K562 (cell line): ENCODE results near the gene LSR. TPM values are rescaled to one million over a fixed set of nuclear protein-coding genes. Genes with fewer than 3 reads are reported as not detected.

Experiments used
- FOXM1 ChIP-seq, 2 experiments: fragments of 450-650 bp in 1 of 2; sonication (generic) in 1 of 2; formaldehyde crosslinking in 1 of 2; IDR thresholded peaks; 2 replicates each; pipeline versions ENCODE4 v1.6.1 to v1.9.0; 2017 to 2022; ENCODE audit warnings: low read depth in 2 of 2, mild to moderate bottlenecking in 2 of 2, missing genetic modification reagents in 1 of 2, moderate library complexity in 1 of 2
- HNRNPLL ChIP-seq: fragments of 200-400 bp; formaldehyde crosslinking; IDR thresholded peaks from 2 replicates; pipeline ENCODE4 v1.6.1; 2017; ENCODE audit warnings: low read length, low read depth, mild to moderate bottlenecking; ENCODE audit not compliant: poor library complexity, severe bottlenecking
- LARP7 ChIP-seq: fragments of 450-650 bp; IDR thresholded peaks from 2 replicates; pipeline ENCODE4 v1.6.1; 2016
- NFIC ChIP-seq: fragments of 450-650 bp; IDR thresholded peaks from 2 replicates; pipeline ENCODE4 v1.6.1; 2017; ENCODE audit warnings: mild to moderate bottlenecking, inconsistent platforms
- POLR2AphosphoS5 ChIP-seq: IDR thresholded peaks from 2 replicates; pipeline ENCODE4 v1.6.1; 2011; ENCODE audit warnings: mild to moderate bottlenecking, low read depth, low read length, moderate library complexity; ENCODE audit not compliant: control insufficient read depth, insufficient read depth
- SREBF2 ChIP-seq: sonication (generic); formaldehyde crosslinking; IDR thresholded peaks from 2 replicates; pipeline ENCODE4 v1.4.0; 2020; ENCODE audit warnings: mild to moderate bottlenecking, missing genetic modification reagents
- SRSF3 ChIP-seq: fragments of 200-400 bp; formaldehyde crosslinking; IDR thresholded peaks from 2 replicates; pipeline ENCODE4 v1.6.1; 2016; ENCODE audit warnings: mild to moderate bottlenecking, low read length, moderate library complexity; ENCODE audit not compliant: insufficient read depth
- TAF7 ChIP-seq: fragments of 450-650 bp; IDR thresholded peaks from 2 replicates; pipeline ENCODE4 v1.6.1; 2016; ENCODE audit warnings: missing genetic modification characterization, missing compliant biosample characterization
- TCFL5 ChIP-seq: fragments of 250-450 bp; sonication (Bioruptor Pico); conservative IDR thresholded peaks from 2 replicates; pipeline ENCODE4 v1.6.1; 2021; ENCODE audit warnings: mild to moderate bottlenecking, moderate library complexity, matching md5 sums
- YBX1 ChIP-seq: fragments of 450-650 bp; IDR thresholded peaks from 2 replicates; pipeline ENCODE4 v1.7.1; 2016; ENCODE audit warnings: mild to moderate bottlenecking
- ZNF184 ChIP-seq: sonication (generic); formaldehyde crosslinking; IDR thresholded peaks from 2 replicates; pipeline ENCODE4 v1.5.0; 2020; ENCODE audit warnings: missing genetic modification reagents
- ZNF354B ChIP-seq: fragments of 250-450 bp; sonication (Bioruptor Pico); IDR thresholded peaks from 2 replicates; pipeline ENCODE4 v1.4.0; 2020
- ZNF707 ChIP-seq: fragments of 250-450 bp; sonication (Bioruptor Pico); conservative IDR thresholded peaks from 2 replicates; pipeline ENCODE4 v1.8.0; 2022; ENCODE audit warnings: inconsistent platforms, mild to moderate bottlenecking, moderate library complexity
- polyA plus RNA-seq, 8 experiments: library from polyadenylated mRNA; depleted of rRNA in 4 of 8; stranded (reverse) in 5 of 8; unstranded in 3 of 8; fragments of >200 nt; fragmentation: Nextera tagmentation in 2 of 8; fragmentation: Illumina TruSeq in 1 of 8; extraction: Ambion mirVana in 2 of 8; extraction: Trizol in 1 of 8; gene quantifications; 2 replicates each; pipeline versions ENCODE4 v1.2.1 to v1.2.3, GENCODE V29; 2011 to 2014; ENCODE audit warnings: inconsistent platforms in 1 of 8, missing spikeins in 1 of 8
- total RNA-seq, 7 experiments: library from RNA; depleted of rRNA in 6 of 7; stranded (reverse); fragments of >200 nt in 6 of 7; fragmentation: Illumina TruSeq in 2 of 7; extraction: Trizol in 2 of 7; gene quantifications; 2 replicates each; pipeline versions ENCODE4 v1.2.1 to v1.2.3, GENCODE V29; 2011 to 2021; ENCODE audit warnings: low replicate concordance in 1 of 7
- TF ChIP-seq, protein P1 (sequence below): fragments of 250-450 bp; sonication (Bioruptor Pico); IDR thresholded peaks from 2 replicates; pipeline ENCODE4 v1.8.0; 2022; ENCODE audit warnings: inconsistent platforms, mild to moderate bottlenecking, moderate library complexity, borderline replicate concordance
- TF ChIP-seq, protein P2 (sequence below), 2 experiments: fragments of 200-800 bp in 1 of 2; sonication (Bioruptor generic) in 1 of 2; sonication (generic) in 1 of 2; formaldehyde crosslinking in 1 of 2; IDR thresholded peaks in 1 of 2; conservative IDR thresholded peaks in 1 of 2; 2 replicates each; pipeline versions ENCODE4 v1.5.0 to v1.6.1; 2016 to 2020; ENCODE audit warnings: missing compliant biosample characterization in 1 of 2, missing genetic modification characterization in 1 of 2, missing genetic modification reagents in 1 of 2
- TF ChIP-seq, protein P3 (sequence below): fragments of 450-650 bp; IDR thresholded peaks from 2 replicates; pipeline ENCODE4 v1.6.1; 2016; ENCODE audit warnings: antibody characterized with exemption
- TF ChIP-seq, protein P4 (sequence below): sonication (generic); formaldehyde crosslinking; IDR thresholded peaks from 2 replicates; pipeline ENCODE4 v1.5.0; 2020; ENCODE audit warnings: missing genetic modification reagents
- TF ChIP-seq, protein P5 (sequence below): fragments of 250-450 bp; sonication (Bioruptor Pico); IDR thresholded peaks from 2 replicates; pipeline ENCODE4 v1.4.0; 2020

The LSR gene
- total and polyA plus RNA-seq, 9 of the 15 experiments (the other 6 are each of a cell fraction or from before 2014, with no cell fraction given), result 0.44 to 87.9 (median 28.0) TPM

DNA sequence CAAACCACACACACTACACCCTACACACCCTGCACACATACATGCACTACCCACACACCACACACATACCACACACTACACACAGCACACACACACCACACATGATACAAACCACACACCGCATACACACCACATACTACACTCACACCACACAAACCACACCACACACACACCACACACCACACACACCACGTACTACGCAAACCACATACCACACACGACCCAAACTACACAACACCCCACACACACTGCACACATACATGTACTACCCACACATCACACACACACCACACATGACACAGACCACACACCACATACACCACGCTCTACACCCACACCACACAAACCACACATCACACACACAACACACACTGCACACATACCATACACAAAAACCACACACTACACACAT lies 49.8 kb downstream of the LSR start (continued):
- TF ChIP-seq, protein P1, sequence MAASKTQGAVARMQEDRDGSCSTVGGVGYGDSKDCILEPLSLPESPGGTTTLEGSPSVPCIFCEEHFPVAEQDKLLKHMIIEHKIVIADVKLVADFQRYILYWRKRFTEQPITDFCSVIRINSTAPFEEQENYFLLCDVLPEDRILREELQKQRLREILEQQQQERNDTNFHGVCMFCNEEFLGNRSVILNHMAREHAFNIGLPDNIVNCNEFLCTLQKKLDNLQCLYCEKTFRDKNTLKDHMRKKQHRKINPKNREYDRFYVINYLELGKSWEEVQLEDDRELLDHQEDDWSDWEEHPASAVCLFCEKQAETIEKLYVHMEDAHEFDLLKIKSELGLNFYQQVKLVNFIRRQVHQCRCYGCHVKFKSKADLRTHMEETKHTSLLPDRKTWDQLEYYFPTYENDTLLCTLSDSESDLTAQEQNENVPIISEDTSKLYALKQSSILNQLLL (CRISPR knock-in tag), result no peak
- TF ChIP-seq LARP7, result 0 out of 2 replicates have a peak, but pooled peaks have one; percentile 18
- TF ChIP-seq, protein P2, sequence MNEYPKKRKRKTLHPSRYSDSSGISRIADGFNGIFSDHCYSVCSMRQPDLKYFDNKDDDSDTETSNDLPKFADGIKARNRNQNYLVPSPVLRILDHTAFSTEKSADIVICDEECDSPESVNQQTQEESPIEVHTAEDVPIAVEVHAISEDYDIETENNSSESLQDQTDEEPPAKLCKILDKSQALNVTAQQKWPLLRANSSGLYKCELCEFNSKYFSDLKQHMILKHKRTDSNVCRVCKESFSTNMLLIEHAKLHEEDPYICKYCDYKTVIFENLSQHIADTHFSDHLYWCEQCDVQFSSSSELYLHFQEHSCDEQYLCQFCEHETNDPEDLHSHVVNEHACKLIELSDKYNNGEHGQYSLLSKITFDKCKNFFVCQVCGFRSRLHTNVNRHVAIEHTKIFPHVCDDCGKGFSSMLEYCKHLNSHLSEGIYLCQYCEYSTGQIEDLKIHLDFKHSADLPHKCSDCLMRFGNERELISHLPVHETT (CRISPR knock-in tag; conservative IDR thresholded peaks at IDR 0.05 in 1 of 2, IDR thresholded peaks at IDR 0.05 in 1 of 2), result no peak
- TF ChIP-seq, protein P3, sequence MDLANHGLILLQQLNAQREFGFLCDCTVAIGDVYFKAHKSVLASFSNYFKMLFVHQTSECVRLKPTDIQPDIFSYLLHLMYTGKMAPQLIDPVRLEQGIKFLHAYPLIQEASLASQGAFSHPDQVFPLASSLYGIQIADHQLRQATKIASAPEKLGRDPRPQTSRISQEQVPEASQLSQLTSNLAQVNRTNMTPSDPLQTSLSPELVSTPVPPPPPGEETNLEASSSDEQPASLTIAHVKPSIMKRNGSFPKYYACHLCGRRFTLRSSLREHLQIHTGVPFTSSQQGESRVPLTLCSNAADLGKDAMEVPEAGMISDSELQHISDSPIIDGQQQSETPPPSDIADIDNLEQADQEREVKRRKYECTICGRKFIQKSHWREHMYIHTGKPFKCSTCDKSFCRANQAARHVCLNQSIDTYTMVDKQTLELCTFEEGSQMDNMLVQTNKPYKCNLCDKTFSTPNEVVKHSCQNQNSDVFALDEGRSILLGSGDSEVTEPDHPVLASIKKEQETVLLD, result no peak; the same call in 1 of the 2 replicates
- TF ChIP-seq SREBF2 (CRISPR knock-in tag), result no peak
- no peak for TF ChIP-seq SRSF3
- no peak for TF ChIP-seq TCFL5
- no peak for TF ChIP-seq FOXM1 (IDR thresholded peaks at IDR 0.05; ENCODE audit: low read depth)
- TF ChIP-seq FOXM1 (CRISPR knock-in tag; IDR thresholded peaks at IDR 0.05; ENCODE audit: low read depth), result no peak
- TF ChIP-seq, protein P4, sequence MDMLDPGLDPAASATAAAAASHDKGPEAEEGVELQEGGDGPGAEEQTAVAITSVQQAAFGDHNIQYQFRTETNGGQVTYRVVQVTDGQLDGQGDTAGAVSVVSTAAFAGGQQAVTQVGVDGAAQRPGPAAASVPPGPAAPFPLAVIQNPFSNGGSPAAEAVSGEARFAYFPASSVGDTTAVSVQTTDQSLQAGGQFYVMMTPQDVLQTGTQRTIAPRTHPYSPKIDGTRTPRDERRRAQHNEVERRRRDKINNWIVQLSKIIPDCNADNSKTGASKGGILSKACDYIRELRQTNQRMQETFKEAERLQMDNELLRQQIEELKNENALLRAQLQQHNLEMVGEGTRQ (CRISPR knock-in tag), result no peak
- no peak for TF ChIP-seq TAF7 (tag)
- TF ChIP-seq ZNF354B (CRISPR knock-in tag), result no peak
- TF ChIP-seq, protein P5, sequence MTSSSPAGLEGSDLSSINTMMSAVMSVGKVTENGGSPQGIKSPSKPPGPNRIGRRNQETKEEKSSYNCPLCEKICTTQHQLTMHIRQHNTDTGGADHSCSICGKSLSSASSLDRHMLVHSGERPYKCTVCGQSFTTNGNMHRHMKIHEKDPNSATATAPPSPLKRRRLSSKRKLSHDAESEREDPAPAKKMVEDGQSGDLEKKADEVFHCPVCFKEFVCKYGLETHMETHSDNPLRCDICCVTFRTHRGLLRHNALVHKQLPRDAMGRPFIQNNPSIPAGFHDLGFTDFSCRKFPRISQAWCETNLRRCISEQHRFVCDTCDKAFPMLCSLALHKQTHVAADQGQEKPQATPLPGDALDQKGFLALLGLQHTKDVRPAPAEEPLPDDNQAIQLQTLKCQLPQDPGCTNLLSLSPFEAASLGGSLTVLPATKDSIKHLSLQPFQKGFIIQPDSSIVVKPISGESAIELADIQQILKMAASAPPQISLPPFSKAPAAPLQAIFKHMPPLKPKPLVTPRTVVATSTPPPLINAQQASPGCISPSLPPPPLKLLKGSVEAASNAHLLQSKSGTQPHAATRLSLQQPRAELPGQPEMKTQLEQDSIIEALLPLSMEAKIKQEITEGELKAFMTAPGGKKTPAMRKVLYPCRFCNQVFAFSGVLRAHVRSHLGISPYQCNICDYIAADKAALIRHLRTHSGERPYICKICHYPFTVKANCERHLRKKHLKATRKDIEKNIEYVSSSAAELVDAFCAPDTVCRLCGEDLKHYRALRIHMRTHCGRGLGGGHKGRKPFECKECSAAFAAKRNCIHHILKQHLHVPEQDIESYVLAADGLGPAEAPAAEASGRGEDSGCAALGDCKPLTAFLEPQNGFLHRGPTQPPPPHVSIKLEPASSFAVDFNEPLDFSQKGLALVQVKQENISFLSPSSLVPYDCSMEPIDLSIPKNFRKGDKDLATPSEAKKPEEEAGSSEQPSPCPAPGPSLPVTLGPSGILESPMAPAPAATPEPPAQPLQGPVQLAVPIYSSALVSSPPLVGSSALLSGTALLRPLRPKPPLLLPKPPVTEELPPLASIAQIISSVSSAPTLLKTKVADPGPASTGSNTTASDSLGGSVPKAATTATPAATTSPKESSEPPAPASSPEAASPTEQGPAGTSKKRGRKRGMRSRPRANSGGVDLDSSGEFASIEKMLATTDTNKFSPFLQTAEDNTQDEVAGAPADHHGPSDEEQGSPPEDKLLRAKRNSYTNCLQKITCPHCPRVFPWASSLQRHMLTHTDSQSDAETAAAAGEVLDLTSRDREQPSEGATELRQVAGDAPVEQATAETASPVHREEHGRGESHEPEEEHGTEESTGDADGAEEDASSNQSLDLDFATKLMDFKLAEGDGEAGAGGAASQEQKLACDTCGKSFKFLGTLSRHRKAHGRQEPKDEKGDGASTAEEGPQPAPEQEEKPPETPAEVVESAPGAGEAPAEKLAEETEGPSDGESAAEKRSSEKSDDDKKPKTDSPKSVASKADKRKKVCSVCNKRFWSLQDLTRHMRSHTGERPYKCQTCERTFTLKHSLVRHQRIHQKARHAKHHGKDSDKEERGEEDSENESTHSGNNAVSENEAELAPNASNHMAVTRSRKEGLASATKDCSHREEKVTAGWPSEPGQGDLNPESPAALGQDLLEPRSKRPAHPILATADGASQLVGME (CRISPR knock-in tag), result no peak
- no peak for TF ChIP-seq ZNF184 (CRISPR knock-in tag)
- no peak for TF ChIP-seq HNRNPLL
- 0 out of 2 replicates have a peak, but pooled peaks have one; percentile 4 for TF ChIP-seq NFIC
- TF ChIP-seq POLR2AphosphoS5, result no peak
- TF ChIP-seq YBX1, result no peak
- no peak for TF ChIP-seq ZNF707 (CRISPR knock-in tag)
